Measurements from ENCODE around the gene PNPO. TPM values are rescaled to one million over a fixed set of nuclear protein-coding genes. Genes with fewer than 3 reads are reported as not detected.

The PNPO gene
- total RNA-seq, 1 experiment from 2014 or later: 110 TPM

- Histone ChIP-seq H3K27me3 (replicated peaks; ENCODE audit: control insufficient read depth, insufficient read depth, low read length) (no peaks in the 10 kb centered on the region), H3K36me3 (ENCODE audit: control insufficient read depth, insufficient read depth, low read length) (peaks cover 4% of the 10 kb centered on the region), H3K4me1 (no peaks in the 10 kb centered on the region), H3K9me3 (no peaks in the 10 kb centered on the region), H3K4me3 (ENCODE audit: low read depth, low read length) (no peak overlapping the region)
- H3K4me1 Mint-ChIP-seq (ENCODE audit: low read depth, unreplicated experiment): no peaks in the 10 kb centered on the region
- no peaks in the 10 kb centered on the region for H3K36me3 Mint-ChIP-seq (ENCODE audit: insufficient read depth, unreplicated experiment)
- H3K27ac Mint-ChIP-seq (ENCODE audit: unreplicated experiment): no peak overlapping the region
- H3K9me3 Mint-ChIP-seq (ENCODE audit: unreplicated experiment): no peaks in the 10 kb centered on the region
- POLR2A ChIA-PET: interaction anchor here (0.7 to 1.5 kb wide), 3 partner anchors 10 to 65 kb away, joined by 3 to 8 read pairs (median 4); partner anchors contain the start of genes CDK5RAP3, PNPO and SP2
- no peak for DNase-seq
- no TSS peak for BruUV-seq (replicated peaks)
- TF ChIP-seq CTCF (IDR thresholded peaks at IDR 0.05; ENCODE audit: insufficient read depth in 1 of 2, low read depth in 1 of 2, low read length in 1 of 2, severe bottlenecking in 1 of 2, unreplicated experiment in 1 of 2): no peak
- CTCF ChIA-PET: interaction anchor here (0.6 to 1.9 kb wide), 6 partner anchors 15 to 65 kb away, joined by 3 to 11 read pairs (median 4); partner anchors contain the start of genes CDK5RAP3 and SCRN2
- H3K27me3 Mint-ChIP-seq (ENCODE audit: insufficient read depth, unreplicated experiment): no peaks in the 10 kb centered on the region
- intact Hi-C loops (cut with micrococcal nuclease; ENCODE audit: unreplicated experiment): no loop called here
- H3K4me3 Mint-ChIP-seq (ENCODE audit: unreplicated experiment): no peak overlapping the region
Observed at GRCh38 chr17:47905221-47905733, 36.1 kb upstream of the PNPO start.

- Histone ChIP-seq H3K9me3 (no peaks in the 10 kb centered on the region), H3K4me3 (ENCODE audit: low read depth, low read length) (no peak overlapping the region), H3K27me3 (replicated peaks; ENCODE audit: control insufficient read depth, insufficient read depth, low read length) (no peaks in the 10 kb centered on the region), H3K36me3 (ENCODE audit: control insufficient read depth, insufficient read depth, low read length) (peaks cover 3% of the 10 kb centered on the region), H3K4me1 (no peaks in the 10 kb centered on the region)
- Mint-ChIP-seq H3K4me3 (ENCODE audit: unreplicated experiment) (no peak overlapping the region), H3K36me3 (ENCODE audit: insufficient read depth, unreplicated experiment) (no peaks in the 10 kb centered on the region), H3K27me3 (ENCODE audit: insufficient read depth, unreplicated experiment) (no peaks in the 10 kb centered on the region), H3K9me3 (ENCODE audit: unreplicated experiment) (no peaks in the 10 kb centered on the region), H3K27ac (ENCODE audit: unreplicated experiment) (no peak overlapping the region), H3K4me1 (ENCODE audit: low read depth, unreplicated experiment) (no peaks in the 10 kb centered on the region)
- ChIA-PET CTCF (no interaction called here), POLR2A (interaction anchor here (1.5 kb wide), 1 partner anchor 11 kb away, joined by 8 read pairs; the partner anchor contains the start of gene SP2)
- no peak for DNase-seq
- no peak for TF ChIP-seq CTCF (IDR thresholded peaks at IDR 0.05; ENCODE audit: insufficient read depth in 1 of 2, low read depth in 1 of 2, low read length in 1 of 2, severe bottlenecking in 1 of 2, unreplicated experiment in 1 of 2)
- BruUV-seq (replicated peaks): no TSS peak
- intact Hi-C loops (cut with micrococcal nuclease; ENCODE audit: unreplicated experiment): no loop called here
Observed at GRCh38 chr17:47906443-47906842, 34.9 kb upstream of the PNPO start.

GRCh38 chr17:47907932-47908562, 33.3 kb upstream of the PNPO start:
- TF ChIP-seq CTCF (IDR thresholded peaks at IDR 0.05; ENCODE audit: insufficient read depth in 1 of 2, low read depth in 1 of 2, low read length in 1 of 2, severe bottlenecking in 1 of 2, unreplicated experiment in 1 of 2): no peak
- ChIA-PET CTCF (interaction anchor here (1.0 kb wide), 1 partner anchor 39 kb away, joined by 3 read pairs; no protein-coding TSS in a partner anchor), POLR2A (interaction anchor here (0.6 to 1.0 kb wide), 2 partner anchors 13 to 34 kb away, joined by 3 to 5 read pairs; partner anchors contain the start of genes PNPO and SP2)
- Mint-ChIP-seq H3K4me1 (ENCODE audit: low read depth, unreplicated experiment) (no peaks in the 10 kb centered on the region), H3K27me3 (ENCODE audit: insufficient read depth, unreplicated experiment) (no peaks in the 10 kb centered on the region), H3K27ac (ENCODE audit: unreplicated experiment) (no peak overlapping the region), H3K36me3 (ENCODE audit: insufficient read depth, unreplicated experiment) (no peaks in the 10 kb centered on the region), H3K4me3 (ENCODE audit: unreplicated experiment) (no peak overlapping the region), H3K9me3 (ENCODE audit: unreplicated experiment) (no peaks in the 10 kb centered on the region)
- Histone ChIP-seq H3K36me3 (ENCODE audit: control insufficient read depth, insufficient read depth, low read length) (0 out of 2 replicates have a peak, but pooled peaks cover 1% of the 10 kb centered on the region), H3K27me3 (replicated peaks; ENCODE audit: control insufficient read depth, insufficient read depth, low read length) (no peaks in the 10 kb centered on the region), H3K4me1 (no peaks in the 10 kb centered on the region), H3K9me3 (no peaks in the 10 kb centered on the region), H3K4me3 (ENCODE audit: low read depth, low read length) (no peak overlapping the region)
- no TSS peak for BruUV-seq (replicated peaks)
- intact Hi-C loops (cut with micrococcal nuclease; ENCODE audit: unreplicated experiment): no loop called here
- no peak for DNase-seq

Data from Caco-2 (cell line).